ENCODE measurements around the gene GDPD3. TPM values are rescaled to one million over a fixed set of nuclear protein-coding genes. Genes with fewer than 3 reads are reported as not detected.
A peak's percentile ranks its signal among the peaks of the same experiment; 100 is the strongest.

Gene GDPD3
- total RNA-seq, 2 experiments from 2014 or later = 9.1 to 10.3 TPM

GRCh38 chr16:30091474-30092372 lies 21.6 kb downstream of the GDPD3 start, which contains the start of gene TBX6:
TSS of gene TBX6 (minus strand) at chr16:30091924. CDS start at chr16:30091193, 731 bp downstream.
- intact Hi-C loops (cut with micrococcal nuclease) = loop anchor here (1.0 kb wide), 7 partner anchors 16 to 567 kb away; partner anchors contain the start of genes ALDOA, CORO1A, FBRS and PPP4C
- CTCF ChIA-PET = interaction anchor here (0.6 to 4.6 kb wide), 18 partner anchors 9 to 326 kb away, joined by 3 to 50 read pairs (median 5); partner anchors contain the start of genes ALDOA, CORO1A, GDPD3 and PPP4C
- peaks cover 54% of the 10 kb centered on the region for H3K4me1 Mint-ChIP-seq (ENCODE audit: low read depth)
- peak; percentile 95 for DNase-seq
- peaks cover 10% of the 10 kb centered on the region for H3K36me3 Mint-ChIP-seq (ENCODE audit: low read depth)
- H3K27ac Mint-ChIP-seq = peak within 1 kb of the TSS; percentile 95
- H3K4me3 Mint-ChIP-seq = peak within 1 kb of the TSS; percentile 86
- H3K27me3 Mint-ChIP-seq (ENCODE audit: low read depth) = no peaks in the 10 kb centered on the region
- peaks cover 3% of the 10 kb centered on the region for H3K9me3 Mint-ChIP-seq

GRCh38 chr16:30090610-30091331 lies 22.6 kb downstream of the GDPD3 start:
- H3K4me3 Mint-ChIP-seq = peak overlapping the region; percentile 36
- no peak for DNase-seq
- H3K27me3 Mint-ChIP-seq (ENCODE audit: low read depth) = no peaks in the 10 kb centered on the region
- intact Hi-C loops (cut with micrococcal nuclease) = no loop called here
- no peaks in the 10 kb centered on the region for H3K9me3 Mint-ChIP-seq
- CTCF ChIA-PET = interaction anchor here (1.7 to 4.6 kb wide), 6 partner anchors 13 to 95 kb away, joined by 4 to 50 read pairs (median 16); partner anchors contain the start of genes ALDOA, GDPD3 and PPP4C
- H3K27ac Mint-ChIP-seq = peak overlapping the region; percentile 52
- peaks cover 54% of the 10 kb centered on the region for H3K4me1 Mint-ChIP-seq (ENCODE audit: low read depth)
- peaks cover 6% of the 10 kb centered on the region for H3K36me3 Mint-ChIP-seq (ENCODE audit: low read depth)

- CTCF ChIA-PET = interaction anchor here (0.5 to 1.1 kb wide), 3 partner anchors 28 to 320 kb away, joined by 3 read pairs; no protein-coding TSS in a partner anchor
- H3K4me3 Mint-ChIP-seq = no peak overlapping the region
- DNase-seq = no peak
- H3K36me3 Mint-ChIP-seq (ENCODE audit: low read depth) = peaks cover 6% of the 10 kb centered on the region
- peak overlapping the region; percentile 52 for H3K27ac Mint-ChIP-seq
- H3K27me3 Mint-ChIP-seq (ENCODE audit: low read depth) = no peaks in the 10 kb centered on the region
- H3K4me1 Mint-ChIP-seq (ENCODE audit: low read depth) = peaks cover 37% of the 10 kb centered on the region
- intact Hi-C loops (cut with micrococcal nuclease) = no loop called here
- H3K9me3 Mint-ChIP-seq = no peaks in the 10 kb centered on the region
Observed at GRCh38 chr16:30088832-30089624, 24.3 kb downstream of the GDPD3 start.

GRCh38 chr16:30088237-30088831 lies 25.0 kb downstream of the GDPD3 start:
- Mint-ChIP-seq H3K4me3 (no peak overlapping the region), H3K9me3 (no peaks in the 10 kb centered on the region), H3K27ac (no peak overlapping the region), H3K36me3 (ENCODE audit: low read depth) (peaks cover 9% of the 10 kb centered on the region), H3K4me1 (ENCODE audit: low read depth) (peaks cover 34% of the 10 kb centered on the region), H3K27me3 (ENCODE audit: low read depth) (no peaks in the 10 kb centered on the region)
- intact Hi-C loops (cut with micrococcal nuclease) = no loop called here
- CTCF ChIA-PET = interaction anchor here (0.8 to 1.4 kb wide), 2 partner anchors 11 to 43 kb away, joined by 4 read pairs; no protein-coding TSS in a partner anchor
- DNase-seq = no peak

GRCh38 chr16:30087181-30087898 lies 26.0 kb downstream of the GDPD3 start:
- Mint-ChIP-seq H3K36me3 (ENCODE audit: low read depth) (peaks cover 16% of the 10 kb centered on the region), H3K27ac (peak overlapping the region; percentile 66), H3K27me3 (ENCODE audit: low read depth) (no peaks in the 10 kb centered on the region), H3K4me1 (ENCODE audit: low read depth) (peaks cover 26% of the 10 kb centered on the region), H3K4me3 (no peak overlapping the region), H3K9me3 (no peaks in the 10 kb centered on the region)
- intact Hi-C loops (cut with micrococcal nuclease) = no loop called here
- no peak for DNase-seq
- CTCF ChIA-PET = interaction anchor here (0.8 to 1.4 kb wide), 2 partner anchors 10 to 44 kb away, joined by 4 read pairs; no protein-coding TSS in a partner anchor

GRCh38 chr16:30086291-30087140 lies 26.8 kb downstream of the GDPD3 start:
- Mint-ChIP-seq H3K9me3 (no peaks in the 10 kb centered on the region), H3K27ac (no peak overlapping the region), H3K4me1 (ENCODE audit: low read depth) (peaks cover 21% of the 10 kb centered on the region), H3K27me3 (ENCODE audit: low read depth) (no peaks in the 10 kb centered on the region), H3K4me3 (no peak overlapping the region), H3K36me3 (ENCODE audit: low read depth) (peaks cover 21% of the 10 kb centered on the region)
- intact Hi-C loops (cut with micrococcal nuclease) = no loop called here
- no peak for DNase-seq
- CTCF ChIA-PET = interaction anchor here (1.4 kb wide), 1 partner anchor 10 kb away, joined by 4 read pairs; no protein-coding TSS in a partner anchor

GRCh38 chr16:30085820-30086219 lies 27.5 kb downstream of the GDPD3 start:
- CTCF ChIA-PET = no interaction called here
- Mint-ChIP-seq H3K9me3 (no peaks in the 10 kb centered on the region), H3K4me1 (ENCODE audit: low read depth) (peaks cover 19% of the 10 kb centered on the region), H3K27me3 (ENCODE audit: low read depth) (no peaks in the 10 kb centered on the region), H3K4me3 (no peak overlapping the region), H3K36me3 (ENCODE audit: low read depth) (peaks cover 25% of the 10 kb centered on the region), H3K27ac (no peak overlapping the region)
- intact Hi-C loops (cut with micrococcal nuclease) = no loop called here
- DNase-seq = no peak

- no peaks in the 10 kb centered on the region for H3K9me3 Mint-ChIP-seq
- H3K4me1 Mint-ChIP-seq (ENCODE audit: low read depth) = peaks cover 14% of the 10 kb centered on the region
- peaks cover 27% of the 10 kb centered on the region for H3K36me3 Mint-ChIP-seq (ENCODE audit: low read depth)
- no peak for DNase-seq
- H3K27ac Mint-ChIP-seq = no peak overlapping the region
- CTCF ChIA-PET = interaction anchor here (0.7 kb wide), 1 partner anchor 394 kb away, joined by 3 read pairs; no protein-coding TSS in a partner anchor
- H3K27me3 Mint-ChIP-seq (ENCODE audit: low read depth) = no peaks in the 10 kb centered on the region
- intact Hi-C loops (cut with micrococcal nuclease) = no loop called here
- no peak overlapping the region for H3K4me3 Mint-ChIP-seq
Observed at GRCh38 chr16:30085247-30085646, 28.1 kb downstream of the GDPD3 start.

GRCh38 chr16:30084816-30085159 lies 28.5 kb downstream of the GDPD3 start:
- H3K4me1 Mint-ChIP-seq (ENCODE audit: low read depth) = peaks cover 10% of the 10 kb centered on the region
- no peaks in the 10 kb centered on the region for H3K9me3 Mint-ChIP-seq
- CTCF ChIA-PET = interaction anchor here (0.7 kb wide), 1 partner anchor 393 kb away, joined by 3 read pairs; no protein-coding TSS in a partner anchor
- no peak for DNase-seq
- H3K36me3 Mint-ChIP-seq (ENCODE audit: low read depth) = peaks cover 27% of the 10 kb centered on the region
- no peaks in the 10 kb centered on the region for H3K27me3 Mint-ChIP-seq (ENCODE audit: low read depth)
- no peak overlapping the region for H3K27ac Mint-ChIP-seq
- no peak overlapping the region for H3K4me3 Mint-ChIP-seq
- intact Hi-C loops (cut with micrococcal nuclease) = no loop called here

- no peak for DNase-seq
- Mint-ChIP-seq H3K9me3 (no peaks in the 10 kb centered on the region), H3K27me3 (ENCODE audit: low read depth) (no peaks in the 10 kb centered on the region), H3K4me3 (no peak overlapping the region), H3K4me1 (ENCODE audit: low read depth) (peaks cover 6% of the 10 kb centered on the region), H3K36me3 (ENCODE audit: low read depth) (peaks cover 27% of the 10 kb centered on the region), H3K27ac (peak overlapping the region; percentile 50)
- intact Hi-C loops (cut with micrococcal nuclease) = no loop called here
- CTCF ChIA-PET = interaction anchor here (0.7 kb wide), 1 partner anchor 393 kb away, joined by 3 read pairs; no protein-coding TSS in a partner anchor
Observed at GRCh38 chr16:30084096-30084815, 29.1 kb downstream of the GDPD3 start.
